ENCODE data around the gene LRRC10B. TPM values are rescaled to one million over a fixed set of nuclear protein-coding genes. Genes with fewer than 3 reads are reported as not detected.
A peak's percentile ranks its signal among the peaks of the same experiment; 100 is the strongest.

LRRC10B gene
- total RNA-seq, 1 experiment from 2014 or later, result 0.39 TPM

- Histone ChIP-seq H2BK20ac (ENCODE audit: low read depth, low read length, poor library complexity, severe bottlenecking) (no peak overlapping the region), H2BK120ac (ENCODE audit: low read depth, low read length, poor library complexity, severe bottlenecking) (no peak overlapping the region), H3K18ac (ENCODE audit: insufficient read length, low read depth, low read length) (no peak overlapping the region), H3K23me2 (ENCODE audit: insufficient read length, low read depth, low read length, poor library complexity, severe bottlenecking) (no peaks in the 10 kb centered on the region), H3K14ac (ENCODE audit: insufficient read depth, low read length) (no peak overlapping the region), H4K8ac (replicated peaks; ENCODE audit: insufficient read length, low read depth, low read length) (no peak overlapping the region), H3K9me3 (ENCODE audit: control insufficient read depth, low read depth, low read length) (no peaks in the 10 kb centered on the region), H3K56ac (ENCODE audit: insufficient read length, low read depth, low read length) (no peak overlapping the region), H2AK5ac (ENCODE audit: insufficient read length, low read length) (no peak overlapping the region), H3K9ac (ENCODE audit: extremely low read depth, insufficient read length, low read length) (no peak overlapping the region), H2AFZ (ENCODE audit: low read length) (no peak overlapping the region), H2BK15ac (ENCODE audit: low read depth, low read length) (no peak overlapping the region), H4K20me1 (ENCODE audit: control insufficient read depth, insufficient read depth, insufficient read length) (no peaks in the 10 kb centered on the region), H3K23ac (ENCODE audit: insufficient read length, low read depth, low read length) (no peak overlapping the region), H3K4me2 (ENCODE audit: insufficient read depth, insufficient read length, low read length) (no peak overlapping the region), H2BK5ac (ENCODE audit: insufficient read length, low read length) (no peak overlapping the region), H3K27ac (ENCODE audit: insufficient read length, low read depth, low read length) (no peak overlapping the region), H3K4ac (ENCODE audit: low read depth, low read length) (no peak overlapping the region), H2BK12ac (ENCODE audit: insufficient read length, low read depth, low read length) (no peak overlapping the region), H3K27me3 (ENCODE audit: insufficient read depth, low read length) (peaks cover 4% of the 10 kb centered on the region; the same call in 1 of the 2 replicates), H3K4me1 (ENCODE audit: insufficient read depth, low read length) (no peaks in the 10 kb centered on the region; the same call in 1 of the 2 replicates), H4K91ac (ENCODE audit: insufficient read length, low read depth, low read length) (no peak overlapping the region), H3K79me2 (ENCODE audit: insufficient read depth, low read length) (no peaks in the 10 kb centered on the region), H4K5ac (ENCODE audit: insufficient read length, low read depth, low read length) (no peak overlapping the region), H3T11ph (ENCODE audit: low read length) (no peak overlapping the region), H3K79me1 (ENCODE audit: insufficient read depth, low read depth, low read length, poor library complexity, severe bottlenecking) (no peaks in the 10 kb centered on the region)
- Mint-ChIP-seq H3K4me3 (no peak overlapping the region), H3K9me3 (no peaks in the 10 kb centered on the region), H3K27me3 (ENCODE audit: low read depth) (peaks cover 26% of the 10 kb centered on the region), H3K36me3 (ENCODE audit: insufficient read depth in 1 of 3, low read depth in 3 of 3) (peaks cover 0 to 5% (median 4%) of the 10 kb centered on the region in 3 experiments; a peak in 3 of 7 replicates), H3K27ac (peak overlapping the region in 1 of 3 experiments; percentile 52; a peak in 1 of 7 replicates), H3K4me1 (peaks cover 20 to 64% of the 10 kb centered on the region in 2 experiments)
- DNase-seq, result no peak
- no peak for TF ChIP-seq CTCF (conservative IDR thresholded peaks at IDR 0.05)
- WGBS (ENCODE audit: extremely low coverage, insufficient read length, low lambda C conversion rate), result no CpG with 5 or more reads among the region's 23 CpGs
Observed at GRCh38 chr11:61549662-61550568, 41.4 kb downstream of the LRRC10B start.
